Esophagus squamous epithelium (tissue), 5 donors: ENCODE results near the gene IVNS1ABP. TPM values are rescaled to one million over a fixed set of nuclear protein-coding genes. Genes with fewer than 3 reads are reported as not detected.

Source experiments
- DNase-seq: peaks from one replicate; lab custom pipeline; 2025; lab: John Stamatoyannopoulos, UW
- H3K27ac ChIP-seq, 4 donors: fragments of 200-600 bp; sonication (generic); one replicate each; pipeline ENCODE4 v1.5.1; 2016 to 2019; ENCODE audit warnings: mild to moderate bottlenecking in 1 of 4
- H3K27me3 ChIP-seq, 4 donors: fragments of 200-600 bp; sonication (generic); 1 replicate in 3 of 4; 2 replicates in 1 of 4; pipeline versions ENCODE4 v1.5.1 to v1.6.0; 2017 to 2021; ENCODE audit warnings: antibody characterized with exemption in 1 of 4
- H3K36me3 ChIP-seq, 3 donors: fragments of 200-600 bp; sonication (generic); one replicate each; pipeline ENCODE4 v1.5.1; 2016 to 2019
- H3K4me1 ChIP-seq, 3 donors: fragments of 200-600 bp; sonication (generic); one replicate each; pipeline ENCODE4 v1.5.1; 2017 to 2019
- H3K4me3 ChIP-seq, 4 donors: fragments of 200-600 bp; sonication (generic); 1 replicate in 3 of 4; 2 replicates in 1 of 4; pipeline ENCODE4 v1.5.1; 2016 to 2019; ENCODE audit warnings: mild to moderate bottlenecking in 2 of 4, moderate library complexity in 1 of 4
- H3K9me3 ChIP-seq, 3 donors: fragments of 200-600 bp; sonication (generic); one replicate each; pipeline ENCODE4 v1.5.1; 2016 to 2019
- CTCF ChIP-seq, 6 experiments: fragments of 450-650 bp in 4 of 6; fragments of 200-600 bp in 2 of 6; sonication (generic) in 2 of 6; IDR thresholded peaks; one replicate each; pipeline ENCODE4 v1.5.1; 2016 to 2019; ENCODE audit warnings: antibody characterized with exemption in 6 of 6, mild to moderate bottlenecking in 4 of 6, moderate library complexity in 4 of 6
- POLR2A ChIP-seq, 4 donors: fragments of 450-650 bp; IDR thresholded peaks; one replicate each; pipeline ENCODE4 v1.6.1; 2017; ENCODE audit warnings: antibody characterized with exemption in 4 of 4, mild to moderate bottlenecking in 4 of 4, moderate library complexity in 3 of 4
- WGBS, 2 donors: methylation state at CpG; one replicate each; pipeline ENCODE4 v1.1.5; 2018; 5-methylcytosine and 5-hydroxymethylcytosine counted together
- intact Hi-C: fragments of 100-400 bp; cut with DNase I; formaldehyde crosslinking; loops from one replicate; pipeline ENCODE4 v1.15.0; 2022
- total RNA-seq, 4 donors: library from RNA; depleted of rRNA; stranded (reverse); fragments of >200 nt; gene quantifications; one replicate each; pipeline ENCODE4 v1.1.0, GENCODE V29; 2016
- donor health status: DM: yes; HTN: yes; CAD: no.

The IVNS1ABP gene
- total RNA-seq, 4 donors from 2014 or later: 42.1 to 98.4 (median 52.5) TPM

- whole genome bisulfite sequencing, 2 donors: 77 to 83% methylated on average over 2 of the region's 2 CpGs
- no peak overlapping the region for H3K4me3 ChIP-seq
- H3K27me3 ChIP-seq: no peaks in the 10 kb centered on the region
- TF ChIP-seq CTCF (IDR thresholded peaks at IDR 0.05) (no peak), POLR2A (IDR thresholded peaks at IDR 0.05) (no peak)
- H3K27ac ChIP-seq: no peak overlapping the region
- H3K36me3 ChIP-seq: peaks cover 0 to 9% (median 0%) of the 10 kb centered on the region in 3 donors
- H3K4me1 ChIP-seq: no peaks in the 10 kb centered on the region
- H3K9me3 ChIP-seq: no peaks in the 10 kb centered on the region
- intact Hi-C loops: no loop called here
- no peak for DNase-seq
Observed at GRCh38 chr1:185284116-185284515, 32.9 kb downstream of the IVNS1ABP start.

- H3K36me3 ChIP-seq: peaks cover 0 to 20% (median 0%) of the 10 kb centered on the region in 3 donors
- no peak for TF ChIP-seq POLR2A (IDR thresholded peaks at IDR 0.05)
- TF ChIP-seq CTCF (IDR thresholded peaks at IDR 0.05): no peak
- no peak overlapping the region for H3K4me3 ChIP-seq
- H3K9me3 ChIP-seq: no peaks in the 10 kb centered on the region
- DNase-seq: no peak
- no peaks in the 10 kb centered on the region for H3K4me1 ChIP-seq
- intact Hi-C loops: no loop called here
- WGBS, 2 donors: 60 to 66% methylated on average over 3 of the region's 3 CpGs
- no peaks in the 10 kb centered on the region for H3K27me3 ChIP-seq
- H3K27ac ChIP-seq: no peak overlapping the region
Observed at GRCh38 chr1:185281245-185281644, 35.8 kb downstream of the IVNS1ABP start.

GRCh38 chr1:185280589-185280988 lies 36.5 kb downstream of the IVNS1ABP start:
- no peak overlapping the region for H3K27ac ChIP-seq
- H3K9me3 ChIP-seq: no peaks in the 10 kb centered on the region
- TF ChIP-seq CTCF (IDR thresholded peaks at IDR 0.05): no peak
- TF ChIP-seq POLR2A (IDR thresholded peaks at IDR 0.05): no peak
- intact Hi-C loops: no loop called here
- no peak for DNase-seq
- no peaks in the 10 kb centered on the region for H3K4me1 ChIP-seq
- no peaks in the 10 kb centered on the region for H3K27me3 ChIP-seq
- 95 to 100% methylated on average over 2 of the region's 2 CpGs for WGBS, 2 donors
- H3K4me3 ChIP-seq: no peak overlapping the region
- peaks cover 0 to 20% (median 0%) of the 10 kb centered on the region in 3 donors for H3K36me3 ChIP-seq

- no peaks in the 10 kb centered on the region for H3K4me1 ChIP-seq
- intact Hi-C loops: no loop called here
- no peak for DNase-seq
- H3K36me3 ChIP-seq: peaks cover 0 to 20% (median 0%) of the 10 kb centered on the region in 3 donors
- H3K4me3 ChIP-seq: no peak overlapping the region
- TF ChIP-seq POLR2A (IDR thresholded peaks at IDR 0.05) (no peak), CTCF (IDR thresholded peaks at IDR 0.05) (no peak)
- H3K27ac ChIP-seq: no peak overlapping the region
- no peaks in the 10 kb centered on the region for H3K27me3 ChIP-seq
- no peaks in the 10 kb centered on the region for H3K9me3 ChIP-seq
Observed at GRCh38 chr1:185279571-185279970, 37.5 kb downstream of the IVNS1ABP start.

GRCh38 chr1:185271921-185272320 lies 45.1 kb downstream of the IVNS1ABP start:
- TF ChIP-seq CTCF (IDR thresholded peaks at IDR 0.05) (no peak), POLR2A (IDR thresholded peaks at IDR 0.05) (no peak)
- 85 to 96% methylated on average over 4 of the region's 4 CpGs for WGBS, 2 donors
- Histone ChIP-seq H3K4me3 (no peak overlapping the region), H3K9me3 (no peaks in the 10 kb centered on the region), H3K36me3 (no peaks in the 10 kb centered on the region), H3K27ac (no peak overlapping the region), H3K27me3 (no peaks in the 10 kb centered on the region), H3K4me1 (no peaks in the 10 kb centered on the region)
- no peak for DNase-seq
- intact Hi-C loops: no loop called here
